ENCODE measurements around the gene MLYCD. TPM values are rescaled to one million over a fixed set of nuclear protein-coding genes. Genes with fewer than 3 reads are reported as not detected.

The MLYCD gene
- total RNA-seq, 2 donors from 2014 or later: 6.1 to 7.1 TPM

DNA sequence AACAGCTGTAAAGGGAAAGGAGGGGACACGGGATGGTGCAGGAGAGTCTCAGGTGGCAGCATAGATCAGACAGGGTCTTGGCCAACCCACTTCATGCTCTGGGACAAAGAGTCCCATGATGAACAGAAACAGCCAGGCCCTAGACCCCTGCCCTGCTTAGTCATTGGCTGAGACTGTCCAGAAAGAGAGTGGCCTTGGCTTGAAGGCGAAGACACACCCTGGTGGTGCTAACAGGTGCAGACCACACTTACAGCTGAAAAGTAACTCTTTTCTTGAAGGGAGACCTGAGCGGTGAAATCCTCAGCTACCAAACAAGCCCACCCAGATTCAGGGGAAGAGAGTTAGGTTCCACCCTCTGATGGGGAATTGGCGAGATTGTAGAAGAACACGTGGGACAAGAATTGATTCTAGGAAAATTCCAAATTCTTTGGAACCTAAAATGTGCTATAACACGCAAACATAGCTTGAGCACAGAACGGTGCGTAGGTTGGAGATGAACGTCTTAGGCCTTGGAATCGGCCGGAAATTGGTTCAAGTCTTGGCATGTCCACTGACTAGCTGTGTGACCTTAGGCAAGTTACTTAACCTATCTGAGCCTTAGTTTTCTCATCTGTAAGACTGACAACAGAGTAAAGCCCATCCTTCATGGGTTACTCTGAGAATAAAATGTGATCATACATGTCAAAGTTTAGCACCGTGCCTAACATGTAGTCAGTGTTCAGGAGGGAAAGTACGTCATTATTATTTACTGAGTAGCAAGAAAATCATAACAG, 12.5 kb upstream of the MLYCD start:
- ATAC-seq (no peak), DNase-seq (ENCODE audit: low spot score) (no peak)
- Mint-ChIP-seq H3K36me3 (no peaks in the 10 kb centered on the region), H3K27me3 (peaks cover 17 to 19% of the 10 kb centered on the region in 2 donors), H3K9me3 (no peaks in the 10 kb centered on the region), H3K4me3 (no peak overlapping the region), H3K4me1 (ENCODE audit: low read depth in 2 of 2) (no peaks in the 10 kb centered on the region), H3K27ac (no peak overlapping the region)

DNA sequence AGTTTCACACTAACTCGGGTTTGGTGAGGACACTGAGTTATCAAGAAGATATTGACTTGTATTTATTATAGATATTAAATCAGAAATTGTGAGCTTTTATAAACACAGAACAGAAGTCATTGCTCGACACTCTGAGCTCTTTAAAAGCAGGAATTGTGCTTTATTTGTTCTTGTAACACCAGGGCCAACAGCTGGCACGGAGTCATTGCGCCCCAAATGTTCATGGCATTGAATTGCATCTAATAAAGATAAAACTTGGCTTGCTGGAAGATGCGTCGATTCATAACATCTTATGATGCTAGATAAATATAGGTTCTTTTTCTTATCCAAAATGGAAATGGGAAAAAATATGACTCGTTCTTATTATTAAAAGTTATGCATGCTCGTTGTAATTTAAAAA, 11.8 kb upstream of the MLYCD start:
- Mint-ChIP-seq H3K4me1 (ENCODE audit: low read depth in 2 of 2) (no peaks in the 10 kb centered on the region), H3K27me3 (peaks cover 14 to 16% of the 10 kb centered on the region in 2 donors), H3K27ac (no peak overlapping the region), H3K36me3 (no peaks in the 10 kb centered on the region), H3K9me3 (no peaks in the 10 kb centered on the region), H3K4me3 (no peak overlapping the region)
- DNase-seq (ENCODE audit: low spot score) (no peak), ATAC-seq (no peak)

DNA sequence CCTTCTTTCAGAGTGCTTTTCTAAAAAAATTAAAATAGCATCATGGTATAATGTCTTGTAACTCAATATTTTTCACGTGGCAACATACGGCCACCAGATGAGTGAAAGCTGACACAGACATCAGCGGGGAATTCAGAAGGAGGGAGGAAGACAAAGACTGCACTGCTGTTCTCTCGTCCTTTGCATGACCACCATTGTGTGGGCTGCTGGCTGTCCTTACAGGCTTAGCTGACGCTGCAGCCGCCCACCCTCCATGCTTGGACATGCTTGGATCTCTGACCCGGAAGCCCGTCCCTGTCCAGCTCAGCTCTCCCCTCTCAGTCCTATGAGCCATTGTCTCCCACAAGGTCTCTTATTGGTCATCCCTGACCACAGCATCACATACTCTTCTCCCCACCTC, 11.4 kb upstream of the MLYCD start:
- Mint-ChIP-seq H3K36me3 (no peaks in the 10 kb centered on the region), H3K4me3 (no peak overlapping the region), H3K9me3 (no peaks in the 10 kb centered on the region), H3K4me1 (ENCODE audit: low read depth in 2 of 2) (no peaks in the 10 kb centered on the region), H3K27ac (no peak overlapping the region), H3K27me3 (peaks cover 13 to 17% of the 10 kb centered on the region in 2 donors)
- no peak for ATAC-seq
- no peak for DNase-seq (ENCODE audit: low spot score)

- Mint-ChIP-seq H3K27ac (no peak overlapping the region), H3K27me3 (peaks cover 13 to 21% of the 10 kb centered on the region in 2 donors), H3K4me3 (no peak overlapping the region), H3K4me1 (ENCODE audit: low read depth in 2 of 2) (no peaks in the 10 kb centered on the region), H3K9me3 (no peaks in the 10 kb centered on the region), H3K36me3 (no peaks in the 10 kb centered on the region)
- DNase-seq (ENCODE audit: low spot score) (no peak), ATAC-seq (no peak)
Measured at GRCh38 chr16:83888672-83889044, 10.3 kb upstream of the MLYCD start.

DNA sequence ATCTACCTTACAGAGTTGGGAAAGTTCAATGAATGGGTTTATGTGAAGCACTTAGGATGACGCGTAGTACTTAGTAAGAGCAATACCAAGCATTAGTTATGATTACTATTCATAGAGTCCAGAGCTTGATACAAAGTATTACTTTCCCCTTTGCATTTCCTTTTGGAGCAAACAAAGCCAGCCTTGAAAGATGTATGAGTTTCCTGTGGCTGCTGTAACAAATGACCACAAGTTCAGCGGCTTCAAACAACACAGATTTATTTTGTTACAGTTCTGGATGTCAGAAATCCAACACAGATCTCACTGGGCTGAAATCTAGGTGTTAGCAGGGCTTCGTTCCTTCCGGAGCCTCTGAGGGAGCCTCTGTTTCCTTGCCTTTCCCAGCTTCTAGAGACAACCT, 8.6 kb upstream of the MLYCD start:
- Mint-ChIP-seq H3K9me3 (no peaks in the 10 kb centered on the region), H3K36me3 (no peaks in the 10 kb centered on the region), H3K4me1 (ENCODE audit: low read depth in 2 of 2) (no peaks in the 10 kb centered on the region), H3K27me3 (peaks cover 13 to 24% of the 10 kb centered on the region in 2 donors), H3K4me3 (no peak overlapping the region), H3K27ac (no peak overlapping the region)
- DNase-seq (ENCODE audit: low spot score) (no peak), ATAC-seq (no peak)

GRCh38 chr16:83891742-83892141, 7.2 kb upstream of the MLYCD start:
- no peak overlapping the region for H3K27ac Mint-ChIP-seq
- H3K4me3 Mint-ChIP-seq: no peak overlapping the region
- no peaks in the 10 kb centered on the region for H3K9me3 Mint-ChIP-seq
- no peaks in the 10 kb centered on the region for H3K36me3 Mint-ChIP-seq
- DNase-seq (ENCODE audit: low spot score) (no peak), ATAC-seq (no peak)
- H3K27me3 Mint-ChIP-seq: peaks cover 13 to 21% of the 10 kb centered on the region in 2 donors
- H3K4me1 Mint-ChIP-seq (ENCODE audit: low read depth in 2 of 2): no peaks in the 10 kb centered on the region

GRCh38 chr16:83895243-83895642, 3.7 kb upstream of the MLYCD start:
- Mint-ChIP-seq H3K4me1 (ENCODE audit: low read depth in 2 of 2) (peaks cover 10 to 13% of the 10 kb centered on the region in 2 donors), H3K4me3 (no peak overlapping the region), H3K27ac (no peak overlapping the region), H3K9me3 (no peaks in the 10 kb centered on the region), H3K36me3 (no peaks in the 10 kb centered on the region), H3K27me3 (peaks cover 11 to 14% of the 10 kb centered on the region in 2 donors)
- no peak for DNase-seq (ENCODE audit: low spot score)
- no peak for ATAC-seq

DNA sequence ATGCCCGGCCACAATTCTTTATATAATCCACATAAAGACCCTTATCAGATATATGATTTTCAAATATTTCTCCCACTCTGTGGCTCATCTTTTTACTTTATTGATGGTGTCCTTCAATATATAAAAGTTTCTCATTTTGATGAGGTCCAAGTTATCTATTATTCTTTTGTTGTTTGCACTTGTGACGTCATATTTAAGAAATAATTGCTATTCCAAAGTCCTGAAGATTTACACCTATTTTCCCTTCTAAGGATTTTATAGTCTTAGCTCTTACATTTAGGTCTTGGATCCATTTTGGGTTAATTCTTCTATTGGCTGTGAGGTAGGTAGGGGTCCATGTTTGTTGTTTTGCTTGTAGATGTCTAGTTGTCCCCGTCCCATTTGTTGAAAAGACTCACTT, 3.0 kb upstream of the MLYCD start:
- DNase-seq (ENCODE audit: low spot score): no peak
- no peak for ATAC-seq
- Mint-ChIP-seq H3K27me3 (peaks cover 11 to 14% of the 10 kb centered on the region in 2 donors), H3K36me3 (no peaks in the 10 kb centered on the region), H3K4me1 (ENCODE audit: low read depth in 2 of 2) (peaks cover 12 to 16% of the 10 kb centered on the region in 2 donors), H3K4me3 (no peak overlapping the region), H3K9me3 (no peaks in the 10 kb centered on the region), H3K27ac (no peak overlapping the region)

- peak; percentile 74 to 79 for ATAC-seq
- DNase-seq (ENCODE audit: low spot score): peak; percentile 71
- Mint-ChIP-seq H3K9me3 (no peaks in the 10 kb centered on the region), H3K27me3 (peaks cover 6 to 11% of the 10 kb centered on the region in 2 donors), H3K27ac (peak overlapping the region; percentile 79), H3K4me3 (peak overlapping the region; percentile 95), H3K36me3 (no peaks in the 10 kb centered on the region), H3K4me1 (ENCODE audit: low read depth in 2 of 2) (peaks cover 23 to 30% of the 10 kb centered on the region in 2 donors)
Measured at GRCh38 chr16:83899272-83899897, 470 bp downstream of the MLYCD start.

DNA sequence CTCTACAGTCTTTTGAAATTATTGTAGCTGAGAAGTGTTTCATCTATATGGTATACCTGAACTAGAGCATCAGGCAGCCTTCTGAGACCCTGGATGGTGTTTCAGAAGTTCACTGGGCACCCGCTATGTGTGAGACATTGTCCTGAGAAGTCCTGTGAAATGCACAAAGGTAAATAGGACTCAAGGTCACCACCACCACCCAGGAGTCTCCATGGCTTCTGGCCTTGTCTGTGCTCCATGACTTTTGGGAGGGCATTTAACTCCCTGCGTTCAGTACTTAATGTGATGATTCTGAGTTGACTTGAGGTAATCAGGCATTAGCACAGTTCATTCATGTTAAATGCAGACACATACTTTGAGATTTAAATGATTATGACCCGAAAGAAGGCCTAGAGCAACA, 1.1 kb downstream of the MLYCD start:
- peak overlapping the region; percentile 95 for H3K4me3 Mint-ChIP-seq
- DNase-seq (ENCODE audit: low spot score): no peak
- H3K27ac Mint-ChIP-seq: peak overlapping the region; percentile 79
- peaks cover 23 to 30% of the 10 kb centered on the region in 2 donors for H3K4me1 Mint-ChIP-seq (ENCODE audit: low read depth in 2 of 2)
- no peaks in the 10 kb centered on the region for H3K9me3 Mint-ChIP-seq
- peaks cover 6 to 11% of the 10 kb centered on the region in 2 donors for H3K27me3 Mint-ChIP-seq
- no peaks in the 10 kb centered on the region for H3K36me3 Mint-ChIP-seq
- no peak for ATAC-seq

DNA sequence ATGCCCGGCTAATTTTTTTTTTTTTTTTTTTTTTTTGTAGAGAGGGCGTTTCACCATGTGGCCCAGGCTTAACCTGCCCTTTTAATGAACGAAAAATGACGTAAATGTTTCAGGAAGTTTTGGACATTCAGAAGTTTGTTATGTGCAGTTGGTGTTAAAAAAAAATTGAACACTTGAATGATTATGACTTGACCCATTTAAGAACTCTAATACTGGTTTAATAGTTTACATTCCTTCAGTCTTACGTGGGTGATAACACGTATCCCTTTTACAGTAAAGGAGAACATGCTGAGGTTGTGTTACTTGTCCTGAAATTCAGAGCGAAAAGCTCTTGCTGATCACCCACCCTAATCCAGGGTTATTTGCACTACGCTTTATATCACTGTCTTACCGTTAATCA, 1.7 kb downstream of the MLYCD start:
- peak overlapping the region; percentile 79 for H3K27ac Mint-ChIP-seq
- peak overlapping the region; percentile 95 for H3K4me3 Mint-ChIP-seq
- DNase-seq (ENCODE audit: low spot score) (no peak), ATAC-seq (no peak)
- H3K9me3 Mint-ChIP-seq: no peaks in the 10 kb centered on the region
- peaks cover 23 to 30% of the 10 kb centered on the region in 2 donors for H3K4me1 Mint-ChIP-seq (ENCODE audit: low read depth in 2 of 2)
- peaks cover 3 to 11% of the 10 kb centered on the region in 2 donors for H3K27me3 Mint-ChIP-seq
- no peaks in the 10 kb centered on the region for H3K36me3 Mint-ChIP-seq

DNA sequence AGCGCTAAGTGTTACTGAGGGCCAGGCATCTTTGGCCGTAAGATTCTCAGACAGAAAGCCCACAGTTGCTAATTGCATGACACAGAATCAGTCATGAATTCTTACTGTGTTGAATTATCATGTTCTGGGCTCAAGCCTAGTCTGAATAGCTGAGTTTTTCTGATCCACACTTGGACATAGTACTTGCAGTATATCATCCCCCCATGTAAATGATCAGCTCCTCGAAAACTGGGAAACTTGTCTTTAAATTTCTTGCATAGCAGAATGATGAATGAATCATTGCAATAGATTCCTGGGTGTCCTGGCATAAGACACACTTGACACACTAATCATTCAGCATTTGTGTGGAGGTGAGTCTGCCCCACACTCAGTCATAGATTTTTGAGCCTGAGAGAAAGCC, 2.2 kb downstream of the MLYCD start:
- Mint-ChIP-seq H3K4me1 (ENCODE audit: low read depth in 2 of 2) (peaks cover 23 to 30% of the 10 kb centered on the region in 2 donors), H3K27me3 (peaks cover 3 to 7% of the 10 kb centered on the region in 2 donors), H3K36me3 (no peaks in the 10 kb centered on the region), H3K4me3 (no peak overlapping the region), H3K27ac (no peak overlapping the region), H3K9me3 (no peaks in the 10 kb centered on the region)
- no peak for DNase-seq (ENCODE audit: low spot score)
- ATAC-seq: no peak

- Mint-ChIP-seq H3K4me3 (no peak overlapping the region), H3K27ac (no peak overlapping the region), H3K9me3 (no peaks in the 10 kb centered on the region), H3K4me1 (ENCODE audit: low read depth in 2 of 2) (peaks cover 24 to 27% of the 10 kb centered on the region in 2 donors), H3K36me3 (no peaks in the 10 kb centered on the region), H3K27me3 (no peaks in the 10 kb centered on the region)
- DNase-seq (ENCODE audit: low spot score): no peak
- no peak for ATAC-seq
Measured at GRCh38 chr16:83903751-83904150, 4.8 kb downstream of the MLYCD start.

DNA sequence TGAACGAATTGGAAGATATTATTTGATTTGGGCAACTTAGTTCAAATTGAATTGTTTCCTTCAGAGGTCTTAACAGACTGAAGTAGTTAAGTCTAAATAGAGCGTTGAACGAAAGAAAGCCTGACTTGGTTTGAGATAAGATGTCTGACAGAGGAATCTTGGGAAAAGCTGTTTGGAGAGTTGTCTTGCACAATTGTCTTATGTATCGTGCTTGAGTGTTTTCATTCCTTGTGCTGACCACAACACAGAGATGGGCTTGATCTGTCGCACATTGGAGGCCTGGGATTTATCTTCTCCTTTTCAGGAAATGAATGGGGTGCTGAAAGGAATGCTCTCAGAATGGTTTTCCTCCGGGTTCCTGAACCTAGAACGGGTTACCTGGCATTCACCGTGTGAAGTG, 7.8 kb downstream of the MLYCD start:
- no peaks in the 10 kb centered on the region for H3K36me3 Mint-ChIP-seq
- H3K4me1 Mint-ChIP-seq (ENCODE audit: low read depth in 2 of 2): peaks cover 9 to 16% of the 10 kb centered on the region in 2 donors
- DNase-seq (ENCODE audit: low spot score) (no peak), ATAC-seq (no peak)
- H3K27ac Mint-ChIP-seq: no peak overlapping the region
- no peaks in the 10 kb centered on the region for H3K27me3 Mint-ChIP-seq
- no peak overlapping the region for H3K4me3 Mint-ChIP-seq
- no peaks in the 10 kb centered on the region for H3K9me3 Mint-ChIP-seq

Data from natural killer cell treated with Interleukin-12 subunit alpha and Interleukin-12 subunit beta and Interleukin-15 and Interleukin-18, amount 100 ng/mL, for 72 hours (primary cell).